ENCODE data around the gene VPS54. TPM values are rescaled to one million over a fixed set of nuclear protein-coding genes. Genes with fewer than 3 reads are reported as not detected.
A peak's percentile ranks its signal among the peaks of the same experiment; 100 is the strongest.

Gene VPS54
- polyA plus RNA-seq, 1 donor (not counting 4 experiments of a cell fraction or from before 2014, with no cell fraction given), result 18.2 TPM

DNA sequence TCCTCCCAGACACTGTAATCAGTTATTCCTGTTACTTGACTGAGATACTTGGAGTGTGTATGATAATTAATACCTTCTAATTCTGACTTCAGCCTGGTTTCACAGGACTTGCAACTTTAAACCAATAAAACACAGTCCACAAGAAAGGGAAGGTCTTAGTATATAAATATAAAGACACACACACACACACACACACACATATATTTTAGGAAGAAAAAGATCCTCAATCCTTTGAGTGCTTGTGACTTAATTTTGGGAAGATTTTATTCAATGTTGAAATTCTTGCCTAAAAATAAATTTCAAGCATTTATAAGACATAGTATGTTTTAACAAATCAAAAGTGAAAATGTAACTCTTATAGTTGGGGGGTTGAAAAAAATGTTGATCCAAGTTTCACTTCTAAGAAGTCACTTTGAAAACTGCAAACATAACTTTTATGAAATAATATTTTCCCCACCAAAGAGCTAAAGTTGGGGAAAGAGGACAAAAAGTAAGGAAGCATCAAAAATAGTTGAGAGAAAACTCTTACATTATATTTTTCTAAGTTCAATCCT lies 824 bp upstream of the VPS54 start:
- FAIRE-seq (no peak), DNase-seq (ENCODE audit: low read depth, low spot score) (no peak)
- Histone ChIP-seq H3K9ac (ENCODE audit: control insufficient read depth, extremely low read depth, insufficient read depth, low read length) (peak overlapping the region; percentile 91), H3K9me1 (ENCODE audit: control insufficient read depth, extremely low read depth, insufficient read depth, low read length) (no peaks in the 10 kb centered on the region), H3K79me2 (ENCODE audit: control insufficient read depth, insufficient read depth, low read length) (peaks cover 36% of the 10 kb centered on the region), H3K27me3 (ENCODE audit: control insufficient read depth, extremely low read depth, insufficient read depth, low read length) (no peaks in the 10 kb centered on the region), H3K9me3 (ENCODE audit: control insufficient read depth, low read depth, low read length) (no peaks in the 10 kb centered on the region), H3K27ac (ENCODE audit: control insufficient read depth, insufficient read depth, low read length) (peak overlapping the region; percentile 82), H3K4me1 (ENCODE audit: control insufficient read depth, extremely low read depth, insufficient read depth, low read length) (peaks cover 17% of the 10 kb centered on the region), H3K4me2 (ENCODE audit: control insufficient read depth, extremely low read depth, insufficient read depth, low read depth, low read length) (peak overlapping the region; percentile 59), H4K20me1 (ENCODE audit: control insufficient read depth, extremely low read depth, insufficient read depth, low read length) (no peaks in the 10 kb centered on the region), H3K4me3 (ENCODE audit: control insufficient read depth in 2 of 3, extremely low read depth in 1 of 3, insufficient read depth in 2 of 3, low read depth in 1 of 3, low read length in 3 of 3) (peak overlapping the region in 2 of 3 experiments; percentile 62 to 95), H2AFZ (ENCODE audit: control insufficient read depth, low read length) (peak overlapping the region; percentile 51), H3K36me3 (ENCODE audit: control insufficient read depth in 2 of 2, extremely low read depth in 1 of 2, insufficient read depth in 2 of 2, low read length in 2 of 2) (no peaks in the 10 kb centered on the region)
- TF ChIP-seq, protein P1, sequence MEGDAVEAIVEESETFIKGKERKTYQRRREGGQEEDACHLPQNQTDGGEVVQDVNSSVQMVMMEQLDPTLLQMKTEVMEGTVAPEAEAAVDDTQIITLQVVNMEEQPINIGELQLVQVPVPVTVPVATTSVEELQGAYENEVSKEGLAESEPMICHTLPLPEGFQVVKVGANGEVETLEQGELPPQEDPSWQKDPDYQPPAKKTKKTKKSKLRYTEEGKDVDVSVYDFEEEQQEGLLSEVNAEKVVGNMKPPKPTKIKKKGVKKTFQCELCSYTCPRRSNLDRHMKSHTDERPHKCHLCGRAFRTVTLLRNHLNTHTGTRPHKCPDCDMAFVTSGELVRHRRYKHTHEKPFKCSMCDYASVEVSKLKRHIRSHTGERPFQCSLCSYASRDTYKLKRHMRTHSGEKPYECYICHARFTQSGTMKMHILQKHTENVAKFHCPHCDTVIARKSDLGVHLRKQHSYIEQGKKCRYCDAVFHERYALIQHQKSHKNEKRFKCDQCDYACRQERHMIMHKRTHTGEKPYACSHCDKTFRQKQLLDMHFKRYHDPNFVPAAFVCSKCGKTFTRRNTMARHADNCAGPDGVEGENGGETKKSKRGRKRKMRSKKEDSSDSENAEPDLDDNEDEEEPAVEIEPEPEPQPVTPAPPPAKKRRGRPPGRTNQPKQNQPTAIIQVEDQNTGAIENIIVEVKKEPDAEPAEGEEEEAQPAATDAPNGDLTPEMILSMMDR (optimal IDR thresholded peaks at IDR 0.05 in 1 of 3, IDR thresholded peaks at IDR 0.05 in 1 of 3, conservative IDR thresholded peaks at IDR 0.05 in 1 of 3; ENCODE audit: extremely low read depth in 1 of 3, insufficient read depth in 2 of 3, low read length in 3 of 3), result no peak
- no peak for TF ChIP-seq EZH2 (IDR thresholded peaks at IDR 0.05; ENCODE audit: low read length)
- dilution Hi-C loops (cut with MboI; ENCODE audit: extremely low pct_ligation_motif_present, low sequenced_read_pairs), result no loop called here

DNA sequence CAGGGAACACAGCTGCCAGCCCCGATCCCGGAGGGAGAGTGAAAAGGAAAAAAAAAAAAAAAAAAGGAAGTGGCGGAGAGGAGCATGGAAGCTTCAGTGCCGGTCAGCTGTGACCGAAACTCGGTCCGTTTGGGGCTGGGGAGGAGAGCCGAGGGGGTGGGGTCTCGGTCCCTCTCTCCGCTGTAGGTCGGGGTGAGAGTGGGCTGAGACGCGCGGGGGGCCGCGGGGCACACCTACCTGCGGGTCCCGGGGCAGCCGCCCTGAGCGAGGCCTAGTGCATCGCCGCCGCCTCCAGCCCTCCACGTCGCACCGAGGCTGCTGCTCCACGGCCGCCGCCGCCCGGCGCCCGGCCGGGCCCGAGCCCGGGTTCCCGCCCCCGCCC lies 536 bp downstream of the VPS54 start:
- H3K79me2 ChIP-seq (ENCODE audit: control insufficient read depth, insufficient read depth, low read length), result peaks cover 48% of the 10 kb centered on the region
- H3K9me1 ChIP-seq (ENCODE audit: control insufficient read depth, extremely low read depth, insufficient read depth, low read length), result no peaks in the 10 kb centered on the region
- H3K9me3 ChIP-seq (ENCODE audit: control insufficient read depth, low read depth, low read length), result no peaks in the 10 kb centered on the region
- peak overlapping the region; percentile 71 for H2AFZ ChIP-seq (ENCODE audit: control insufficient read depth, low read length)
- no peak for DNase-seq (ENCODE audit: low read depth, low spot score)
- H3K4me2 ChIP-seq (ENCODE audit: control insufficient read depth, extremely low read depth, insufficient read depth, low read depth, low read length), result peak overlapping the region; percentile 81
- peak overlapping the region; percentile 82 for H3K27ac ChIP-seq (ENCODE audit: control insufficient read depth, insufficient read depth, low read length)
- dilution Hi-C loops (cut with MboI; ENCODE audit: extremely low pct_ligation_motif_present, low sequenced_read_pairs), result no loop called here
- no peak for FAIRE-seq
- H4K20me1 ChIP-seq (ENCODE audit: control insufficient read depth, extremely low read depth, insufficient read depth, low read length), result no peaks in the 10 kb centered on the region
- H3K9ac ChIP-seq (ENCODE audit: control insufficient read depth, extremely low read depth, insufficient read depth, low read length), result peak overlapping the region; percentile 91
- TF ChIP-seq, protein P1 (optimal IDR thresholded peaks at IDR 0.05 in 1 of 3, IDR thresholded peaks at IDR 0.05 in 1 of 3, conservative IDR thresholded peaks at IDR 0.05 in 1 of 3; ENCODE audit: extremely low read depth in 1 of 3, insufficient read depth in 2 of 3, low read length in 3 of 3), result no peak
- TF ChIP-seq EZH2 (IDR thresholded peaks at IDR 0.05; ENCODE audit: low read length), result no peak
- H3K4me3 ChIP-seq (ENCODE audit: control insufficient read depth in 2 of 3, extremely low read depth in 1 of 3, insufficient read depth in 2 of 3, low read depth in 1 of 3, low read length in 3 of 3), result peak overlapping the region; percentile 73 to 95 (median 89)
- H3K4me1 ChIP-seq (ENCODE audit: control insufficient read depth, extremely low read depth, insufficient read depth, low read length), result peaks cover 17% of the 10 kb centered on the region
- H3K36me3 ChIP-seq (ENCODE audit: control insufficient read depth in 2 of 2, extremely low read depth in 1 of 2, insufficient read depth in 2 of 2, low read length in 2 of 2), result no peaks in the 10 kb centered on the region
- no peaks in the 10 kb centered on the region for H3K27me3 ChIP-seq (ENCODE audit: control insufficient read depth, extremely low read depth, insufficient read depth, low read length)
